A172 (cell line): ENCODE data around the gene CCDC201. TPM values are rescaled to one million over a fixed set of nuclear protein-coding genes. Genes with fewer than 3 reads are reported as not detected.
"Not testable (repeated sequence)": the region's sequence is repeated elsewhere in the genome, so short reads cannot be mapped to it uniquely, and the experiment has no call there.

Experiments
- DNase-seq: peaks from one replicate; pipeline ENCODE4 v3.0.0-alpha.2; 2015; ENCODE audit warnings: low spot score
- total RNA-seq: library from RNA; depleted of rRNA; stranded (reverse); fragments of >200 nt; shearing (Covaris generic); gene quantifications from 2 replicates; pipeline ENCODE4 v1.2.3, GENCODE V29; 2014; rRNA removed

CCDC201 gene
- total RNA-seq, 1 experiment from 2014 or later, result not detected

GRCh38 chr7:45817913-45818312 is 55.0 kb downstream of the CCDC201 start:
- not testable (repeated sequence) for DNase-seq

- not testable (repeated sequence) for DNase-seq
Measured at GRCh38 chr7:45817016-45817415, 55.9 kb downstream of the CCDC201 start.

DNA sequence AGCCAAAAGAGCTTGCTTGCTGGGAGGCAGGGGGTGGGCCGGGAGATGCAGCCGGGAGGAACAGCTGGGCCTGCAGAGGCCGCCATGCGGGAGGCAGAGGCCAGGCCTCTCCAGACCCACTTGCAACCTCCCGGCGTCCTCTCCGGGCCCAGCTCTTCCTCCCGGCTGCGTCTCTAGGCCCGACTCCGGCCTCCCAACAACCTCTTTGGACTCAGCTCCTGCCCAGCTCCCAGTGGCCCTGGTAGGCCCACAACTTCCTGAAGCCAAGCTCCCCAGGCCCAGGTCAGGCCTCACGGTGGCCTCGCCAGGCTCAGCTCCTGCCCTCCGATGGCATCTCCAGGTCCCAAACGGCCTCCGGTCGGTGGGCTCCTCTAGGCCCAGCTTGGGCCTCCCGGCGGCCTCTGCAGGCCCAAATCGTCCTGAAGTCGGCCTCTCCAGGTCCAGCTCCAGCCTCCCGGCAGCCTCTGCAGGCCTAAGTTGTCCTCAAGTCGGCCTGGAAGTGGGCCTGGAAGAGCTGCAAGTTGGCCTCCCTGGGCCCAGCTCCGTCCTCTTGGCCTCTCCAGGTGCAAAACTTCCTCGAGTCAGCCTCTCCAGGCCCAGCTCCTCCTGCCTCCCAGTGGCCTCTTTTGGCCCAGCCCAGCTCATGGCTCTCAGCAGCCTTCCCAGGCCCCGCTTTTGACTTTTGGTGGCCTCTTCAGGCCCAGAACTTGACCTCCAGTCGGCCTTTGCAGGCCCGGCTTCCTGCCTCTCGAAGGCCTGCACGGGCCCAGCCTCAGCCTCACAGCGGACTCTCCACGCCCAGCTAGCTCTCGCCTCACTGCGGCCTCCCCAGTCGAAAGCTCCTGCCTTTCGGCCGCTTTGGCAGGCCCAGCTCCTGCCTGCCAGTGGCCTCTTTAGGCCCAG is 58.4 kb downstream of the CCDC201 start:
- not testable (repeated sequence) for DNase-seq

DNA sequence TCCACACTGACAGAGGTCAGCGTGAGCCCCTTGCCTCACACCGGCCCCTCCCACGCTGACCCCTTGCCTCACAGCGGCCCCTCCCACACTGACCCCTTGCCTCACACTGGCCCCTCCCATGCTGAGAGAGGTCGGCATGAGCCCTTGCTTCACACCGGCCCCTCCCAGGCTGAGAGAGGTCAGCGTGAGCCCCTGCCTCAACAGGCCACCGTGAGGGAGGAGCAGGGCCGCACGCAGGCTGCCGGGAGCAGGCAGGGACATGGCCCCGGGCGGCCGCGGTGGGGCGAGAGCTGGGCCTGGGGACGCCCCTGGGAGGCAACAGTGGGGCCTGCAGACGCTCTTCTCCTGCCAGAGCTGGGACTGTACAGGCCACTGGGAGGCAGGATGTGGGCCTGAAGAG is 59.1 kb downstream of the CCDC201 start:
- not testable (repeated sequence) for DNase-seq

DNA sequence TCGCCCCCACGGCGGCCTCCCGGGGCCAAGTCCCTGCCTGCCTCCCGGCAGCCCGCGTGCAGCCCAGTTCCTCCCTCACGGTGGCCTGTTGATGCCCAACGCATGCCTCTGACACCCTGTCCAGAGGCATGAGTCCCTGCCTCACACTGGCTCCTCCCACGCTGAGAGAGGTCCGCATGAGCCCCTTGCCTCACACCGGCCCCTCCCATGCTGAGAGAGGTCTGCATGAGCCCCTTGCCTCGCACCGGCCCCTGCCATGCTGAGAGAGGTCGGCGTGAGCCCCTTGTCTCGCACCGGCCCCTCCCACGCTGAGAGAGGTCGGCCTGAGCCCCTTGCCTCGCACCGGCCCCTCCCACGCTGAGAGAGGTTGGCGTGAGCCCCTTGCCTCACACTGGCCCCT is 59.9 kb downstream of the CCDC201 start:
- DNase-seq, result no peak

DNA sequence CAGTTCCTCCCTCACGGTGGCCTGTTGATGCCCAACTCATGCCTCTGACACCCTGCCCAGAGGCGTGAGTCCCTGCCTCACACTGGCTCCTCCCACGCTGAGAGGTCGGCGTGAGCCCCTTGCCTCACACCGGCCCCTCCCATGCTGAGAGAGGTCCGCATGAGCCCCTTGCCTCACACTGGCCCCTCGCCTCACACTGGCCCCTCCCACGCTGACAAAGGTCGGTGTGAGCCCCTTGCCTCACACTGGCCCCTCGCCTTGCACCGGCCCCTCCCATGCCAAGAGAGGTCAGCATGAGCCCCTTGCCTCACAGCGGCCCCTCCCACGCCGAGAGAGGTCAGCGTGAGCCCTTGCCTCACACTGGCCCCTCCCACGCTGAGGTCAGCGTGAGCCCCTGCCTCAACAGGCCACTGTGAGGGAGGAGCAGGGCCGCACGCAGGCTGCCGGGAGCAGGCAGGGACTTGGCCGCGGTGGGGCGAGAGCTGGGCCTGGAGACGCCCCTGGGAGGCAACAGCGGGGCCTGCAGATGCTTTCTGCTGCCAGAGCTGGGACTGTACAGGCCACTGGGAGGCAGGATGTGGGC is 61.1 kb downstream of the CCDC201 start:
- not testable (repeated sequence) for DNase-seq

- DNase-seq, result not testable (repeated sequence)
Measured at GRCh38 chr7:45810451-45811005, 62.4 kb downstream of the CCDC201 start.

Other genes starting within 250 kb of the CCDC201 start
- 0.12 and 0.22 TPM in 2 replicates for gene IGFBP1, start 15.4 kb upstream of the CCDC201 start, total RNA-seq
- gene IGFBP3, start 48.2 kb upstream of the CCDC201 start, total RNA-seq, result 62.0 and 81.7 TPM in 2 replicates